Left colon (tissue), 2 donors: Measurements from ENCODE around the gene GZMM. TPM values are rescaled to one million over a fixed set of nuclear protein-coding genes. Genes with fewer than 3 reads are reported as not detected.

ENCODE experiments used
- ATAC-seq: fragments of 200-7000 bp; cut with Tn5 transposase; one replicate; pipeline ENCODE4 v1.9.1; 2020; ENCODE audit warnings: mild to moderate bottlenecking, moderate library complexity
- DNase-seq, 2 donors: peaks; one replicate each; pipeline ENCODE4 v3.0.0-alpha.2; 2020
- intact Hi-C, 2 donors: fragments of 100-400 bp; cut with DNase I in 1 of 2; cut with micrococcal nuclease in 1 of 2; formaldehyde crosslinking; loops; one replicate each; pipeline versions ENCODE4 v1.11.2 to v1.14.0; 2022; cut with DNase I, micrococcal nuclease
- total RNA-seq, 2 donors: library from RNA; stranded (reverse); fragmentation: NEBNext Ultra II Directional; extraction: Animal tissue kit (Norgen Biotek cat#: 25700); gene quantifications; one replicate each; pipeline ENCODE4 v1.2.1, GENCODE V29; 2021
- donor health status: DM: no; HTN: no; CAD: no.
- donor health status: DM: yes; HTN: yes; CAD: no.

GZMM gene
- total RNA-seq, 2 donors from 2014 or later = 0.67 TPM; not detected in 1

GRCh38 chr19:588741-589692 lies 45.2 kb downstream of the GZMM start:
- intact Hi-C loops = loop anchor here in 1 of 2 donors (10.0 kb wide), 1 partner anchor 146 kb away; no protein-coding TSS in a partner anchor
- no peak for DNase-seq
- no peak for ATAC-seq

DNA sequence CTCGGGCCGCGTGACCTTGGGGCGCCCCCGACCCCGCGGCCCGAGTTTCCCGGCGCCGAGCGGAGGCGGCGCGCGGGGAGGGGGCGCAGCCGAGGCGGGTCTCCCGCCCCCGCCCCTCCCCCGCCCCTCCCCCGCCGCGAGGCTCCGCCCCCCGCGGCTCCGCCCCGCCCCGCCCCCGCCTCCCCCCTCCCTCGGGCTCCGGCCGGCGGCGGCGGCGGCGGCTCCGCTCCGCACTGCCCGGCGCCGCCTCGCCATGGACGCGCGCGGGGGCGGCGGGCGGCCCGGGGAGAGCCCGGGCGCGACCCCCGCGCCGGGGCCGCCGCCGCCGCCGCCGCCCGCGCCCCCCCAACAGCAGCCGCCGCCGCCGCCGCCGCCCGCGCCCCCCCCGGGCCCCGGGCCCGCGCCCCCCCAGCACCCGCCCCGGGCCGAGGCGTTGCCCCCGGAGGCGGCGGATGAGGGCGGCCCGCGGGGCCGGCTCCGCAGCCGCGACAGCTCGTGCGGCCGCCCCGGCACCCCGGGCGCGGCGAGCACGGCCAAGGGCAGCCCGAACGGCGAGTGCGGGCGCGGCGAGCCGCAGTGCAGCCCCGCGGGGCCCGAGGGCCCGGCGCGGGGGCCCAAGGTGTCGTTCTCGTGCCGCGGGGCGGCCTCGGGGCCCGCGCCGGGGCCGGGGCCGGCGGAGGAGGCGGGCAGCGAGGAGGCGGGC lies 46.0 kb downstream of the GZMM start, which contains the start of gene HCN2:
Gene HCN2 (plus strand): TSS at position 189 of the 703 bp plus-strand sequence. CDS start 65 bp downstream, at position 254.
- intact Hi-C loops = loop anchor here in 1 of 2 donors (10.0 kb wide), 1 partner anchor 145 kb away; no protein-coding TSS in a partner anchor

DNA sequence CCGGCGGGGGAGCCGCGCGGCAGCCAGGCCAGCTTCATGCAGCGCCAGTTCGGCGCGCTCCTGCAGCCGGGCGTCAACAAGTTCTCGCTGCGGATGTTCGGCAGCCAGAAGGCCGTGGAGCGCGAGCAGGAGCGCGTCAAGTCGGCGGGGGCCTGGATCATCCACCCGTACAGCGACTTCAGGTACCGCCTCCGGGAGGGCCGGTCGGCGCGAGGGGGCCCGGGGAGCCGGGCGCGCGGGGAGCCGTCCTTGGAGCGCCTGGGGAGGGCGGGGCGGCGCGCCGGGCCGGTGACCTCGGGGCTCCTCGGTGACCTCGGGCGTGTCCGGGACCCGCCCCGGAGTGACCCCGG lies 46.5 kb downstream of the GZMM start:
- DNase-seq = no peak
- no peak for ATAC-seq
- intact Hi-C loops = no loop called here

More for the DNA sequence above, 46.0 kb downstream of the GZMM start, which contains the start of gene HCN2:
- ATAC-seq (no peak), DNase-seq (no peak)

- ATAC-seq = no peak
- DNase-seq = no peak
- intact Hi-C loops = no loop called here
Observed at GRCh38 chr19:590750-591098, 46.9 kb downstream of the GZMM start.

- intact Hi-C loops = no loop called here
- DNase-seq = peak in 1 of 2 donors; percentile 42
- ATAC-seq = peak; percentile 49
Observed at GRCh38 chr19:591099-591958, 47.5 kb downstream of the GZMM start.

DNA sequence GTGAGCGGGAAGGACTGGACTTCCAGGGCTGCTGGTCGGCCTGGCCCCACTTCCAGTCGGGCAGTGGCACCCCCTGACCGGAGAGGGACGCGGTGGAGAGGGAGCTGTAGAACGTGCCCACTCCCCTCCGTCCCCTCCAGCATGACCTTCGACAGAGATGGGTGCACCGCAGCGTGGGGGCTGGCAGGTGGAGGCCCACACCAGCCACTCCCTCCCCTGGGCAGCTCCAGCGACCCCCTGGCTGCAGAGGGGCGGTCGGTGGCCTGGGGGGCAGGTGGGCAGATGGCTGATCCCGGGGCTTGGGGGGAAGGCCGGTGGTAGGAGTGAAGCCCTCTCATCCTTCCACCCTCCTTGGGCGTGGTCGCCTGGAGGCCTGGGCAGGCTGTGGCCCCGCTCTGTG lies 48.2 kb downstream of the GZMM start:
- DNase-seq (no peak), ATAC-seq (no peak)
- intact Hi-C loops = no loop called here

DNA sequence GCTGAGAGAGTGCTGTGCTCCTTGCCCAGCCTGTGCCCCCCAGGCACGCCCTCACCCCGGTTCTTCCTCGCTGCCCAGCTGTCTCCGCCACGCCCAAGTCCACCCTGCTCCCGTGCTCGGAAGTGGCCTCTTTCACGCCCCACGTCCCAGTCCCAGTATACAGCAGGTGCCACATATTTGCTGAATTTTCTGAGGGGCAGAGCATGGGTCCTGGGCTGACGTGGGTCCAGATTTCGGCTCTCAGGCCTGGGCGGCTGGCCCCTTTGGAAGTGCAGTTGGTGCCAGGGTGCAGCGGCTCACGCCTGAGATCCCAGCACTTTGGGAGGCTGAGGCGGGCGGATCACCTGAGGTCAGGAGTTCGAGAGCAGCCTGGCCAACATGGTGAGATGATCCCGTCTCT lies 49.2 kb downstream of the GZMM start:
- ATAC-seq (no peak), DNase-seq (no peak)
- intact Hi-C loops = no loop called here

DNA sequence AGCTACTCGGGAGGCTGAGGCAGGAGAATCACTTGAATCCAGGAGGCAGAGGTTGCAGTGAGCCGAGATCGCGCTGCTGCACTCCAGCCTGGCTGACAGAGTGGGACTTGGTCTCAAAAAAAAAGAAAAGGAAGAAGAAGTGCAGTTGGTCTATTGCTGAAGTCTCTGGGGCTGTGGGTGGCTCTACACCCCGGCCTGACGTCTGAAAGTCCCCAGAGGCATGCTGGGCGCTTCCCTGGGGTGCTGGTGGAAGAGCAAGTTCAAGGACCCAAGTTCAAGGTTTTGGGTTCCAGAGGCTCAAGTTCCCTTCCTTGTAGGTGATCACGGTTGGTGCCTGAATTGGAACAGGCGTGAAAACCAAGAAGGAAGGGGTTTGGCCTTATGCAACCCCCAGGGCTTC lies 49.7 kb downstream of the GZMM start:
- ATAC-seq = no peak
- intact Hi-C loops = no loop called here
- no peak for DNase-seq

DNA sequence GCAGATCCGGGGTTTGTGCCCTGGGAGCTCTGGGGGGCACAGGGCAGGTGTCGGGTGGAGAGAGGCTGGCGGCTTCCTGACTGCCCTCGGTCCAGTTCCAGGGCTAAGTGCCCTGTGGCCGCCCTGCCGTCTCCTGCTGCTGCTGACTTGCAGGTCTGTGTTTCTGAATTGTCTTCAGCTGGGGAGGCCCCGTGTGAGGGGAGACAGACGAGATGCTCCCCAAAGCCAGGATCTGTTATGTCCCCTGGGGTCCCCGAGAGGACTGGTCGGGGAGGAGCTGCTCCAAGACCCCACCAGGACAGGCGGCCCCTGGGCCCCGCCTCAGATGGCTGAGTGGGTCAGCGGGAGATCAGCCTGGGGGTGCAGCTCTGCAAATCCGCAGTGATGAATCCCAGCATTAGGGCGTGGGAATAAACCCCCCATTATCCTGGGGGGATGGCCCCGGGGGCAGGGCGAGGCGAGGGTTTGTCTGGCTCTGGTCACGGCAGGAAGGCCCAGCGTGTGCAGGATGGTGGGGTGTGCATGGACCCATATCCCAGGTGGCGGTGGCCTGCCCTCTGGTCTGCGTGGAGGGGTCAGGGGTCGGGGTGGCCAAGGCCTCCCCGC lies 50.5 kb downstream of the GZMM start:
- intact Hi-C loops = no loop called here
- DNase-seq (no peak), ATAC-seq (no peak)

GRCh38 chr19:595326-596262 lies 51.7 kb downstream of the GZMM start:
- intact Hi-C loops = no loop called here
- no peak for DNase-seq
- no peak for ATAC-seq

- intact Hi-C loops = no loop called here
- DNase-seq (no peak), ATAC-seq (no peak)
Observed at GRCh38 chr19:596263-596655, 52.4 kb downstream of the GZMM start.

DNA sequence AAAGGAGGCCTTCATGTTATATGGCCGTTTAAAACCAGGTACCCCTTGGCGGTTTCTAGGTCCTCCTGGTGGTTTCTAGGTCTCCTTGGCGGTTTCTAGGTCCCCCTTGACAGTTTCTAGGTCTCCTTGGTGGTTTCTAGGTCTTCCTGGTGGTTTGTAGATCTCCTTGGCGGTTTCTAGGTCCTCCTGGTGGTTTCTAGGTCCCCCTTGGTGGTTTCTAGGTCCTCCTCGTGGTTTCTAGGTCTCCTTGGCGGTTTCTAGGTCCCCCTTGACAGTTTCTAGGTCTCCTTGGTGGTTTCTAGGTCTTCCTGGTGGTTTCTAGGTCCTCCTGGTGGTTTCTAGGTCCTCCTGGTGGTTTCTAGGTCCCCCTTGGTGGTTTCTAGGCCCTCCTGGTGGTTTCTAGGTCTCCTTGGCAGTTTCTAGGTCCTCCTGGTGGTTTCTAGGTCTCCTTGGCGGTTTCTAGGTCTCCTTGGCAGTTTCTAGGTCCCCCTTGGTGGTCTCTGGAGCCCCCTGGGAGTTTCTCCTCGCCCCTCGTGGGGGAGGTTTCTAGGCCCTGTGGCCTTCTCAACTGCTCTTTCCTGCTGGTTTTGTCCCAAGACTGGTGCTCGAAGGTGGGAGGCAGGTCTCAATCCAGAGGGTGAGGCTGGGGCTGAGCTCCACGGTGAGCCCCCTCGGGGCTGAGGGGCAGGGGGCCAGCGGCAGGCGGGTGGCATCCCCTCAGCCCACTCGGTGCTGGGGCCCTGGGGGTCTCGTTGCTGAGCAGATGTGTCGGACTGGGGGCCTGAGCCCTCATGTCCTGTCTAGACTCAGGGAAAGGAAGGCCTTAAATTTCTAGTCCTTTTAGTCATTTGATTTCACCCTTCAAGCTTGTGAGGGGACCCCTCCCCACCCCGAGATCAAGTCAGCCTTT lies 53.8 kb downstream of the GZMM start:
- DNase-seq (no peak), ATAC-seq (no peak)
- intact Hi-C loops = no loop called here

Other genes starting within 250 kb of the GZMM start
- gene MIER2, start 199.3 kb upstream of the GZMM start, total RNA-seq = 10 to 100 TPM; 14.6 to 15.7 TPM
- under 1 TPM; 0.59 to 0.85 TPM for gene C2CD4C, start 134.9 kb upstream of the GZMM start, total RNA-seq
- 1 to 10 TPM; 4.7 to 9.4 TPM for gene SHC2, start 83.0 kb upstream of the GZMM start, total RNA-seq
- 1 to 10 TPM; 3.1 to 5.9 TPM for gene MADCAM1, start 47.6 kb upstream of the GZMM start, total RNA-seq
- gene TPGS1, start 36.6 kb upstream of the GZMM start, total RNA-seq = 10 to 100 TPM; 17.4 to 19.9 TPM
- gene CDC34, start 12.3 kb upstream of the GZMM start, total RNA-seq = 10 to 100 TPM; 62.4 to 67.6 TPM
- 1,000 to 10,000 TPM in 1 of 2 donors, 100 to 1,000 TPM in 1; 751 to 1,370 TPM for gene BSG, start 28.5 kb downstream of the GZMM start, total RNA-seq
- under 1 TPM; 0.15 to 0.39 TPM for gene HCN2, start 45.8 kb downstream of the GZMM start, total RNA-seq
- gene POLRMT, start 89.5 kb downstream of the GZMM start, total RNA-seq = 10 to 100 TPM; 52.7 to 64.6 TPM
- gene FGF22, start 95.8 kb downstream of the GZMM start, total RNA-seq = not detected
- 10 to 100 TPM; 60.1 to 73.1 TPM for gene RNF126, start 119.2 kb downstream of the GZMM start, total RNA-seq
- gene FSTL3, start 132.3 kb downstream of the GZMM start, total RNA-seq = 1 to 10 TPM; 4.9 to 8.7 TPM
- not detected for gene PRSS57, start 151.4 kb downstream of the GZMM start, total RNA-seq
- 10 to 100 TPM in 1 of 2 donors, 1 to 10 TPM in 1; 8.7 to 11.9 TPM for gene PALM, start 164.9 kb downstream of the GZMM start, total RNA-seq
- gene MISP, start 207.1 kb downstream of the GZMM start, total RNA-seq = 100 to 1,000 TPM; 414 to 461 TPM